Breast epithelium (tissue), 4 donors: Measurements from ENCODE around the gene CTNND2. TPM values are rescaled to one million over a fixed set of nuclear protein-coding genes. Genes with fewer than 3 reads are reported as not detected.
A peak's percentile ranks its signal among the peaks of the same experiment; 100 is the strongest.

Source experiments
- DNase-seq, 2 donors: peaks; one replicate each; pipeline ENCODE4 v3.0.0-alpha.2; 2019; ENCODE audit warnings: low spot score in 2 of 2
- H3K27ac ChIP-seq, 2 donors: fragments of 200-600 bp; sonication (generic) in 1 of 2; one replicate each; pipeline ENCODE4 v1.5.1; 2016 to 2019; ENCODE audit warnings: mild to moderate bottlenecking in 1 of 2
- H3K27me3 ChIP-seq, 2 donors: fragments of 200-600 bp; sonication (generic) in 1 of 2; one replicate each; pipeline versions ENCODE4 v1.5.1 to v1.6.0; 2017 to 2019; ENCODE audit warnings: control low read depth in 1 of 2, mild to moderate bottlenecking in 1 of 2
- H3K36me3 ChIP-seq: fragments of 200-600 bp; one replicate; pipeline ENCODE4 v1.5.1; 2019
- H3K4me1 ChIP-seq, 2 donors: fragments of 200-600 bp; sonication (generic); one replicate each; pipeline ENCODE4 v1.5.1; 2016 to 2019; ENCODE audit warnings: control low read depth in 1 of 2
- H3K4me3 ChIP-seq, 3 donors: fragments of 200-600 bp; sonication (generic); 1 replicate in 2 of 3; 2 replicates in 1 of 3; pipeline ENCODE4 v1.5.1; 2016 to 2019; ENCODE audit warnings: mild to moderate bottlenecking in 3 of 3, moderate library complexity in 2 of 3
- H3K9me3 ChIP-seq, 2 donors: fragments of 200-600 bp; sonication (generic) in 1 of 2; one replicate each; pipeline ENCODE4 v1.5.1; 2016 to 2019; ENCODE audit warnings: control low read depth in 1 of 2
- CTCF ChIP-seq, 3 donors: fragments of 450-650 bp; IDR thresholded peaks; one replicate each; pipeline ENCODE4 v1.5.1; 2016 to 2017; ENCODE audit warnings: antibody characterized with exemption in 3 of 3, mild to moderate bottlenecking in 3 of 3, moderate library complexity in 3 of 3
- POLR2A ChIP-seq: fragments of 450-650 bp; IDR thresholded peaks from one replicate; pipeline ENCODE4 v1.6.1; 2016; ENCODE audit warnings: antibody characterized with exemption, mild to moderate bottlenecking, moderate library complexity
- POLR2AphosphoS5 ChIP-seq, 3 donors: sonication (generic); formaldehyde crosslinking; IDR thresholded peaks; one replicate each; pipeline ENCODE4 v1.6.1; 2017; ENCODE audit warnings: antibody characterized with exemption in 3 of 3
- intact Hi-C: fragments of 100-400 bp; cut with DNase I; formaldehyde crosslinking; loops from one replicate; pipeline ENCODE4 v1.15.1; 2023; ENCODE audit warnings: low total_unique reads
- total RNA-seq, 3 donors: library from RNA; depleted of rRNA; stranded (reverse); fragments of >200 nt; gene quantifications; one replicate each; pipeline ENCODE4 v1.1.0, GENCODE V29; 2016

Gene CTNND2
- total RNA-seq, 3 donors from 2014 or later, result 3.3 to 6.0 TPM; not detected in 1

- Histone ChIP-seq H3K27me3 (no peaks in the 10 kb centered on the region), H3K4me3 (no peak overlapping the region), H3K9me3 (no peaks in the 10 kb centered on the region), H3K4me1 (no peaks in the 10 kb centered on the region), H3K27ac (no peak overlapping the region), H3K36me3 (no peaks in the 10 kb centered on the region)
- TF ChIP-seq CTCF (IDR thresholded peaks at IDR 0.05) (peak; percentile 44 to 61 (median 56)), POLR2AphosphoS5 (IDR thresholded peaks at IDR 0.05) (no peak)
- DNase-seq, result peak; percentile 48 to 72
- intact Hi-C loops, result no loop called here
Measured at GRCh38 chr5:10987925-10988504, 916.2 kb downstream of the CTNND2 start.

DNA sequence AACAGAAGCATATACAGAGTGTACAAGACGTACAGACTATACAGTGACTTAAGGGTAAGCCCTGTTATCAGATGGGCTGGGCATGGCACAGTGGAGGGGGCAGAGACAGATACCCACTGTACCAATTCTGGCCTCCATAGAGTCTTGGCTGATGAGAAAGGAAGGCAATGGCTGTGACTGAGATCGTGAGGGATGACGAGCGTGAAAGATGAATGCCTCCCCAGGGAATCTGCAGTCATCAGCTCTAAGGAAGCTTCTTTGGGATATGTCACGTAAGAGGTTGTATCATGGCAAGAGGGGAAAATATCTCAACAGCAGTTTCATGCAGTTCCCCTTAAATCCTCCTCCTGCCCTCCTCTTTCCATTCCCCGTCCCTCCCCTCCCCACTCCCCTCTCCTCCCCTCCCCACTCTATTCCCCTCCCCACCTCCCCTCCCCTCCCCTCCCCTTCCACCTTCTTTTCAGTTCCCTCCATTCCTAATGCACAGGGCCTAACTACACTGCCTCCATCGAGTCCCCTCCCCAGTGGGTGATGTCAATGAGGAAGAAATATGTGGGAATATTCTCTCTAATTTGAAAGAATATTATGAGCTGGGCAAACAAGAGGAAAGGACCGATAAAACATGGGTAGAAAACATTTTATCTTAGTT, 916.8 kb downstream of the CTNND2 start:
- H3K9me3 ChIP-seq, result no peaks in the 10 kb centered on the region
- TF ChIP-seq POLR2A (no peak), POLR2AphosphoS5 (IDR thresholded peaks at IDR 0.05) (no peak), CTCF (IDR thresholded peaks at IDR 0.05) (no peak)
- H3K27ac ChIP-seq, result no peak overlapping the region
- no peak for DNase-seq
- no peaks in the 10 kb centered on the region for H3K4me1 ChIP-seq
- no peak overlapping the region for H3K4me3 ChIP-seq
- no peaks in the 10 kb centered on the region for H3K27me3 ChIP-seq
- no peaks in the 10 kb centered on the region for H3K36me3 ChIP-seq
- intact Hi-C loops, result no loop called here

- TF ChIP-seq POLR2AphosphoS5 (IDR thresholded peaks at IDR 0.05), result no peak
- no peak for TF ChIP-seq POLR2A
- TF ChIP-seq CTCF (IDR thresholded peaks at IDR 0.05), result no peak
- H3K9me3 ChIP-seq, result no peaks in the 10 kb centered on the region
- DNase-seq, result no peak
- intact Hi-C loops, result no loop called here
- no peaks in the 10 kb centered on the region for H3K4me1 ChIP-seq
- no peak overlapping the region for H3K27ac ChIP-seq
- no peaks in the 10 kb centered on the region for H3K36me3 ChIP-seq
- no peak overlapping the region for H3K4me3 ChIP-seq
- no peaks in the 10 kb centered on the region for H3K27me3 ChIP-seq
Measured at GRCh38 chr5:10985721-10986110, 918.5 kb downstream of the CTNND2 start.

DNA sequence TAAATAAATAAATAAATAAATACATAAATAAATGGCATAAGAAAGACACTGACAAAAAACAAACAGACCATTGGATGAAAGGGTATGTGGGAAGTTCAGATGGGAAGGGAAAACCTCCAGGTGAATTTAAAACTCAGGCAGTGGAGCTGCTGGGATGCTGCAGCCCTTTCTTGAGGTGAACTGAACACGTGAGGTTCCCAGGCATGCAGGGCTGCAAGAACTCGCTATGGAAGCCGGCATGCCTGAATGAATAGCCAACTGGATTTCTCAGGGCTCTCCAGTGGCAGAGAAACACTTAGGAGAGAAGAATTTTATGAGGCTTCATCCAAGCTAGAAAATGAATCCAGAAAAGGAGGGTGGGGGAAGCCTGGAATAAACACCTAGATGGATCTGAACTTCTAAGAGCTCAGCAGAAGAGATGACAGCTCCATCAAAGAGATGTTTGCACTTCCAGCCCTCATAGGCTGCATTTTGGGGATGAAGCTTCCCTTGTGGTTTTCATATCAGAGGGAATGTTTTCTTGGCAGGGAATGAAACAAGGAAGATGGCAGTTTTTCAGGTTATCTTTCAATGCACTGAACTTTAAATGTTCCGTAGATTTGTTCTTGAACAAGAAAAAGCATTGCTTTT, 919.0 kb downstream of the CTNND2 start:
- Histone ChIP-seq H3K4me3 (no peak overlapping the region), H3K27ac (no peak overlapping the region), H3K9me3 (no peaks in the 10 kb centered on the region), H3K27me3 (no peaks in the 10 kb centered on the region), H3K36me3 (no peaks in the 10 kb centered on the region), H3K4me1 (no peaks in the 10 kb centered on the region)
- TF ChIP-seq CTCF (IDR thresholded peaks at IDR 0.05) (no peak), POLR2AphosphoS5 (IDR thresholded peaks at IDR 0.05) (no peak), POLR2A (no peak)
- no peak for DNase-seq
- intact Hi-C loops, result no loop called here

- Histone ChIP-seq H3K4me1 (no peaks in the 10 kb centered on the region), H3K9me3 (no peaks in the 10 kb centered on the region), H3K36me3 (no peaks in the 10 kb centered on the region), H3K27me3 (no peaks in the 10 kb centered on the region), H3K4me3 (no peak overlapping the region), H3K27ac (no peak overlapping the region)
- intact Hi-C loops, result no loop called here
- TF ChIP-seq POLR2A (no peak), POLR2AphosphoS5 (IDR thresholded peaks at IDR 0.05) (no peak), CTCF (IDR thresholded peaks at IDR 0.05) (no peak)
- no peak for DNase-seq
Measured at GRCh38 chr5:10984021-10984715, 920.1 kb downstream of the CTNND2 start.
